Erythroblast (primary cell): ENCODE measurements around the gene SPINK9.
A peak's percentile ranks its signal among the peaks of the same experiment; 100 is the strongest.
"Not testable (repeated sequence)": the region's sequence is repeated elsewhere in the genome, so short reads cannot be mapped to it uniquely, and the experiment has no call there.

Source experiments
- DNase-seq, 2 experiments: peaks; one replicate each; lab custom pipeline; 2025; lab: John Stamatoyannopoulos, UW
- GATA1 ChIP-seq: IDR thresholded peaks from 2 replicates; pipeline ENCODE4 v1.6.1; 2011; ENCODE audit warnings: low read depth, mild to moderate bottlenecking, control low read depth, low read length, moderate library complexity
- POLR2A ChIP-seq: IDR thresholded peaks from 2 replicates; pipeline ENCODE4 v1.6.1; 2011; ENCODE audit warnings: mild to moderate bottlenecking, low read length

The SPINK9 gene

GRCh38 chr5:148335259-148335658 is at the start of gene SPINK9:
TSS of gene SPINK9 (plus strand) at chr5:148335559. CDS start at chr5:148335614, 55 bp downstream.
- no peak for DNase-seq
- TF ChIP-seq POLR2A (no peak), GATA1 (no peak)

GRCh38 chr5:148290271-148291195 is 44.8 kb upstream of the SPINK9 start:
- TF ChIP-seq POLR2A (no peak), GATA1 (no peak)
- DNase-seq = peak; percentile 7 to 25

- TF ChIP-seq GATA1 (no peak), POLR2A (no peak)
- DNase-seq = no peak
Observed at GRCh38 chr5:148297731-148298130, 37.6 kb upstream of the SPINK9 start.

- DNase-seq = no peak
- TF ChIP-seq POLR2A (no peak), GATA1 (no peak)
Observed at GRCh38 chr5:148306446-148306845, 28.9 kb upstream of the SPINK9 start.

GRCh38 chr5:148309019-148309418 is 26.3 kb upstream of the SPINK9 start:
- no peak for DNase-seq
- no peak for TF ChIP-seq GATA1
- TF ChIP-seq POLR2A = no peak

GRCh38 chr5:148309746-148310145 is 25.6 kb upstream of the SPINK9 start:
- no peak for TF ChIP-seq GATA1
- TF ChIP-seq POLR2A = no peak
- DNase-seq = no peak

GRCh38 chr5:148311484-148311883 is 23.9 kb upstream of the SPINK9 start:
- no peak for TF ChIP-seq POLR2A
- TF ChIP-seq GATA1 = no peak

GRCh38 chr5:148312153-148312552 is 23.2 kb upstream of the SPINK9 start, which contains the start of gene SPINK7:
TSS of gene SPINK7 (plus strand) at chr5:148312423. CDS start at chr5:148312484, 61 bp downstream.
- DNase-seq = no peak
- no peak for TF ChIP-seq GATA1
- TF ChIP-seq POLR2A = no peak

More at GRCh38 chr5:148311484-148311883, 23.9 kb upstream of the SPINK9 start:
- no peak for DNase-seq

GRCh38 chr5:148314187-148314586 is 21.2 kb upstream of the SPINK9 start:
- TF ChIP-seq GATA1 = no peak
- TF ChIP-seq POLR2A = no peak
- DNase-seq = peak in 1 of 2 experiments; percentile 5

- no peak for DNase-seq
- no peak for TF ChIP-seq GATA1
- no peak for TF ChIP-seq POLR2A
Observed at GRCh38 chr5:148314731-148315130, 20.6 kb upstream of the SPINK9 start.

- not testable (repeated sequence) for DNase-seq
Observed at GRCh38 chr5:148320011-148320963, 15.1 kb upstream of the SPINK9 start.

GRCh38 chr5:148333262-148333849 is 2.0 kb upstream of the SPINK9 start:
- DNase-seq = no peak
- no peak for TF ChIP-seq POLR2A
- TF ChIP-seq GATA1 = no peak

- no peak for TF ChIP-seq POLR2A
- TF ChIP-seq GATA1 = no peak
- DNase-seq = no peak
Observed at GRCh38 chr5:148336704-148337435, 1.5 kb downstream of the SPINK9 start.
